AG09309 (cell line): ENCODE data around the gene ATAD2B.

Source experiments
- DNase-seq: peaks from one replicate; pipeline ENCODE4 v3.0.0-alpha.2; 2010; ENCODE audit warnings: low read depth
- H3K4me3 ChIP-seq: 2 replicates; pipeline ENCODE4 v1.5.1; 2011; ENCODE audit warnings: mild to moderate bottlenecking, low read depth, low read length, moderate library complexity; ENCODE audit not compliant: control insufficient read depth
- TF ChIP-seq, protein P1 (sequence below): IDR thresholded peaks from 2 replicates; pipeline ENCODE4 v1.5.1; 2011; ENCODE audit warnings: mild to moderate bottlenecking, low read depth, low read length, inconsistent platforms; ENCODE audit not compliant: insufficient read depth, control insufficient read depth; ENCODE audit errors: missing control alignments

Gene ATAD2B

DNA sequence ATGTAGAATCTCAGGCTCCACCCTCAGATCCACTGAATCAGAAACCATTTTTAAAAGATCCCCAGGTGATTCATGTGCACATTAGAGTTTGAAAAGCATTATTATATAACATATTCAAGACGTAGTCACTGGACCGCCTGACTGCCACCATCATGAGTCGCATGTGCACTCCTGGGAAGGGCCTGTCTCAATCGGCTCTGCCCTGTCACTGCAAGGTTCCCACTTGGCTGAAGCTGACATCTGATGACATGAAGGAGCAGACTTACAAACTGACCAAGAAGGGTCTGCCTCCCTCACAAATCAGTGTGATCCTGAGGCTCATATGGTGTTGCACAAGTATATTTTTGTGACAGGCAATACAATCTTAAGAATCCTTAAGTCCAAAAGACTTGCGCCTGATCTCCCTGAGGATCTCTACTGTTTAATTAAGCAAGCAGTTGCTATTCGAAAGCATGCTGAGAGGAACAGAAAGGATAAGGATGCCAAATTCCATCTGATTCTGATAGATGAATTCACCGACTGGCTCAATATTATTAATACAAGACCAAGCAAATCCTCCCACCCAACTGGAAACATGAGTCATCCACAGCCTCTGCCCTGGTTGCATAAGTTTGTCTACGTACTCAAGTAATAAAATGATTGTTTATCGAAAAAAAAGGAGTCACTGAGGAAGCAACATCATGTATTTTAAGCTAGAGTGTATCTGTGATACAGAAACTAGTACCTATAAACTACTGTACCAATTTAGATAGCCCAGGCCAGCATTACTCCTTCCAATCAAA, 26.2 kb downstream of the ATAD2B start:
- H3K4me3 ChIP-seq, result no peak overlapping the region
- peak; percentile 71 for DNase-seq
- TF ChIP-seq, protein P1, sequence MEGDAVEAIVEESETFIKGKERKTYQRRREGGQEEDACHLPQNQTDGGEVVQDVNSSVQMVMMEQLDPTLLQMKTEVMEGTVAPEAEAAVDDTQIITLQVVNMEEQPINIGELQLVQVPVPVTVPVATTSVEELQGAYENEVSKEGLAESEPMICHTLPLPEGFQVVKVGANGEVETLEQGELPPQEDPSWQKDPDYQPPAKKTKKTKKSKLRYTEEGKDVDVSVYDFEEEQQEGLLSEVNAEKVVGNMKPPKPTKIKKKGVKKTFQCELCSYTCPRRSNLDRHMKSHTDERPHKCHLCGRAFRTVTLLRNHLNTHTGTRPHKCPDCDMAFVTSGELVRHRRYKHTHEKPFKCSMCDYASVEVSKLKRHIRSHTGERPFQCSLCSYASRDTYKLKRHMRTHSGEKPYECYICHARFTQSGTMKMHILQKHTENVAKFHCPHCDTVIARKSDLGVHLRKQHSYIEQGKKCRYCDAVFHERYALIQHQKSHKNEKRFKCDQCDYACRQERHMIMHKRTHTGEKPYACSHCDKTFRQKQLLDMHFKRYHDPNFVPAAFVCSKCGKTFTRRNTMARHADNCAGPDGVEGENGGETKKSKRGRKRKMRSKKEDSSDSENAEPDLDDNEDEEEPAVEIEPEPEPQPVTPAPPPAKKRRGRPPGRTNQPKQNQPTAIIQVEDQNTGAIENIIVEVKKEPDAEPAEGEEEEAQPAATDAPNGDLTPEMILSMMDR, result no peak

DNA sequence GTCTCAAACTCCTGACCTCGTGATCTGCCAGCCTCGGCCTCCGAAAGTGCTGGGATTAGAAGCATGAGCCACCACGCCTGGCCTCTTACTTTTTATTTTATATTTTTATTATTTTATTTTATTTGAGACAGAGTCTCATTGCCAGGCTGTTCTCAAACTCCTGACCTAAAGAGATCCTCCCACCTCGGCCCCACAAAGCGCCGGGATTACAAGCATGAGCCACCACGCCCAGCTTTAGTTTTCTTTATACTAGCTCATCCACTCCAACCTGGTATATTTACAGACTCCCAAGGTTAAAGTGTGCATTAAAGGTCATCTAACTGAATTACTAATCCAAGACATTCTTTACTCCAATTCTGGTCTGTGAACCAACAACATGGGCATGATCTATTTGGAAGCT, 26.8 kb downstream of the ATAD2B start:
- TF ChIP-seq, protein P1, result no peak
- H3K4me3 ChIP-seq, result no peak overlapping the region
- no peak for DNase-seq

DNA sequence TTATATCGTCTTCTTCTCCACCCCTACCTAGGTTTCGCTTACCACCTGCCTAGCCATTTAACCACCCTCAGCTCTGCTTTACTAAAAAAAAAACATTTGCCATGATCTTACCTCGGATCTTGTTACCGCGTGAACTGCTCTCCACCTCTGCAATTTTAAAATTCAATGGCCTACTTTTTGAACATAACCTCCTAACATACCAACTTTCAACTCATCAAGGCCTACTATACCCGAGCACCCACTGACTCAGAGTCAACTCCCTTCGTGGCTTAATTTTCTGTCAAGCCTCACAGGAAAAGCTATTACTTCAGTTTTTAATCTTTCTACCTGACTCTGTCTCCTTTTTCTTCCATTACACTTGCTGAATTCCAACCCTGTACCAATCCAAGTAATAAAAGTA, 55.7 kb downstream of the ATAD2B start:
- no peak for DNase-seq
- TF ChIP-seq, protein P1, result no peak
- H3K4me3 ChIP-seq, result no peak overlapping the region

DNA sequence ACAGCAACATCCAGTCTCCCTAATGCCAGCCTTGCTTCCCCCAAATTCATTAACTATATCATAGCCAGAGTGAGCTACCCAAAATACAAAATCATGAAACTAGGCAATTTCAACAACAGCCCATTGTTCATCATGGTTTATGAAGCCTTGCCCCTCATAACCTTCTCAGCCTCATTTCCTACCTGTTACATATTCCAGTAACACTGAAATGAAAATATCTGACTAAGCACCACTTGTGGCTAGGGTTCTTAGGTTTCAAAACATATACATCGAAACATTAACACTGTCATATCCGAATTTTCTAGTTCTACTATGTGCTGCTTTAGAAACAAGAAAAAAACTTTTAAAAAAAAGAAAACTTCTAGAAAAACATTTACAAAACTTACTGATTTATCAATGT, 59.5 kb downstream of the ATAD2B start:
- TF ChIP-seq, protein P1, result no peak
- no peak for DNase-seq
- no peak overlapping the region for H3K4me3 ChIP-seq

DNA sequence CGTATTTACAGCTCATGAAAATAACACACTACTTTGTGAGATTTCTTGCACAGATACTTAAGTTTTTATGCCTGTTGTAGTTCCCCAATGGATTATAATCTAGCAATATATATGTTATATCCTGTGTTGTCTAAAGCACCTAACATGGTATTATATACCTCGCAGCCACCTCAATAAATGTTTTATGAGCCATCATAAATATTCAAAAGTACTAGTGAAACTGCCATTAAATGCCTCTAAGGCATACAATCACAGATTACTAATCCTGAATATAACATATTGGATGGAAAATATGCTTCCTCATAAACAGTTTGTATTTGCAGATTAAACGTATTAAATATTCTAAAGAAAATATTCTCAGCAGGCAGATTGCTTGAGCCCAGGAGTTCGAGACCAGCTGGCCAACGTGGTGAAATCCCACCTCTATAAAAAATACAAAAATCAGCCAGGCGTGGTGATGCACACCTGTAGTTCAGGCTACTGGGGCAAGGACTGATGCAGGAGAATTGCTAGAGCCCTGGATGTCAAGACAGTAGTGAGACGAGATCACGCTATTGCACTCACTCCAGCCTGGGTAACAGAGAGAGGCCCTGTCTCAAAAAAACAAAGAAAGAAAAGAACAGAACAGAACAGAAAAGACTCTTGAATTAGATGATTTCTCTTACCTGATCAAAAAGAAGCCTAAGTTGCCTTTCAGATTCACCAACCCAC, 64.1 kb downstream of the ATAD2B start:
- no peak for DNase-seq
- TF ChIP-seq, protein P1, result no peak
- no peak overlapping the region for H3K4me3 ChIP-seq

DNA sequence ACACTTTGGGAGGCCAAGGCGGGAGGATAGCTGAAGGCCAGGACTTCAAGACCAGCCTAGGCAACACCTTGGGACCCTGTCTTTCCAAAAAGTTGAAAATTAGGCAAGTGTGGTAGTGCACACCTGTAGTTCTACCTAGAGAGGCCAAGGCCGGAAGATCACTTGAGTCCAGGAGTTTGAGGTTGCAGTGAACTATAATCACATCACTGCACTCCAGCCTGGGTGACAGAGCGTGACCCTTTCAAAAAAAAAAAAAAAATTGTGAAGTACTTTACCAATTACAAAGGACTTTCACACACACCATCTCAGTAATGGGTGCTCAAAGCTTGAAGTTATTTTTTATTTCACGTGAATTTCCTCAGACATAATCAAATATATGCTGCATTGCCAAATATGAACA, 65.0 kb downstream of the ATAD2B start:
- DNase-seq, result no peak
- H3K4me3 ChIP-seq, result no peak overlapping the region
- TF ChIP-seq, protein P1, result no peak
